Naive B cell (primary cell): ENCODE results near the gene ALKBH5. TPM values are rescaled to one million over a fixed set of nuclear protein-coding genes. Genes with fewer than 3 reads are reported as not detected.
"Not testable (repeated sequence)": the region's sequence is repeated elsewhere in the genome, so short reads cannot be mapped to it uniquely, and the experiment has no call there.

ENCODE experiments used
- ATAC-seq, 2 donors: fragments of 150-1000 bp; cut with Tn5 transposase; 2 replicates each; pipeline ENCODE4 v1.10.0; 2021; ENCODE audit warnings: low read depth in 2 of 2, mild to moderate bottlenecking in 2 of 2, moderate library complexity in 2 of 2
- DNase-seq: peaks from one replicate; pipeline ENCODE4 v3.0.0; 2022
- H3K27ac Mint-ChIP-seq, 6 donors: one replicate each; pipeline ENCODE4 v1.8.0; 2020 to 2022; ENCODE audit warnings: mild to moderate bottlenecking in 6 of 6, mixed read lengths in 6 of 6, moderate library complexity in 5 of 6, inconsistent platforms in 2 of 6
- H3K27me3 Mint-ChIP-seq, 3 donors: one replicate each; pipeline ENCODE4 v1.8.0; 2021 to 2022; ENCODE audit warnings: mixed read lengths in 3 of 3, mild to moderate bottlenecking in 1 of 3
- H3K36me3 Mint-ChIP-seq, 2 donors: one replicate each; pipeline ENCODE4 v1.8.0; 2020 to 2022; ENCODE audit warnings: mixed read lengths in 2 of 2, inconsistent platforms in 1 of 2, mild to moderate bottlenecking in 1 of 2
- H3K4me1 Mint-ChIP-seq, 3 donors: one replicate each; pipeline ENCODE4 v1.8.0; 2020 to 2022; ENCODE audit warnings: mixed read lengths in 3 of 3, inconsistent platforms in 1 of 3, mild to moderate bottlenecking in 1 of 3, moderate library complexity in 1 of 3
- H3K4me3 Mint-ChIP-seq, 8 donors: one replicate each; pipeline ENCODE4 v1.8.0; 2020 to 2022; ENCODE audit warnings: mild to moderate bottlenecking in 8 of 8, mixed read lengths in 8 of 8, moderate library complexity in 8 of 8, inconsistent platforms in 2 of 8
- H3K9me3 Mint-ChIP-seq, 7 donors: one replicate each; pipeline ENCODE4 v1.8.0; 2020 to 2022; ENCODE audit warnings: mixed read lengths in 7 of 7, mild to moderate bottlenecking in 5 of 7, inconsistent platforms in 2 of 7, moderate library complexity in 1 of 7
- polyA plus RNA-seq, 6 donors: library from polyadenylated mRNA; unstranded; fragments of 300-500 nt; fragmentation: Illumina TruSeq; gene quantifications; one replicate each; pipeline ENCODE4 v1.2.3, GENCODE V29; 2021; ENCODE audit warnings: low read depth in 6 of 6

ALKBH5 gene
- polyA plus RNA-seq, 6 donors from 2014 or later: 124 to 169 (median 146) TPM

- Mint-ChIP-seq H3K27ac (peak overlapping the region in 2 of 6 donors; percentile 54 to 79), H3K36me3 (peaks cover 12 to 13% of the 10 kb centered on the region in 2 donors), H3K4me3 (no peak overlapping the region), H3K27me3 (no peaks in the 10 kb centered on the region), H3K9me3 (no peaks in the 10 kb centered on the region), H3K4me1 (peaks cover 45 to 64% (median 63%) of the 10 kb centered on the region in 3 donors)
- ATAC-seq (no peak), DNase-seq (no peak)
Measured at GRCh38 chr17:18194394-18194793, 10.8 kb downstream of the ALKBH5 start.

- H3K9me3 Mint-ChIP-seq: no peaks in the 10 kb centered on the region
- no peaks in the 10 kb centered on the region for H3K27me3 Mint-ChIP-seq
- no peak overlapping the region for H3K4me3 Mint-ChIP-seq
- peak overlapping the region in 1 of 6 donors; percentile 54 for H3K27ac Mint-ChIP-seq
- DNase-seq (no peak), ATAC-seq (no peak)
- peaks cover 12 to 13% of the 10 kb centered on the region in 2 donors for H3K36me3 Mint-ChIP-seq
- peaks cover 44 to 60% (median 59%) of the 10 kb centered on the region in 3 donors for H3K4me1 Mint-ChIP-seq
Measured at GRCh38 chr17:18194804-18195203, 11.2 kb downstream of the ALKBH5 start.

- Mint-ChIP-seq H3K4me3 (no peak overlapping the region), H3K27me3 (no peaks in the 10 kb centered on the region), H3K9me3 (no peaks in the 10 kb centered on the region), H3K36me3 (peaks cover 12 to 13% of the 10 kb centered on the region in 2 donors), H3K27ac (no peak overlapping the region), H3K4me1 (peaks cover 45 to 55% (median 55%) of the 10 kb centered on the region in 3 donors)
- DNase-seq: no peak
- ATAC-seq: no peak
Measured at GRCh38 chr17:18195246-18195645, 11.6 kb downstream of the ALKBH5 start.

- peaks cover 12 to 13% of the 10 kb centered on the region in 2 donors for H3K36me3 Mint-ChIP-seq
- ATAC-seq (no peak), DNase-seq (no peak)
- no peaks in the 10 kb centered on the region for H3K27me3 Mint-ChIP-seq
- H3K4me1 Mint-ChIP-seq: peaks cover 34 to 55% (median 49%) of the 10 kb centered on the region in 3 donors
- peak overlapping the region in 2 of 6 donors; percentile 5 to 66 for H3K27ac Mint-ChIP-seq
- H3K9me3 Mint-ChIP-seq: no peaks in the 10 kb centered on the region
- H3K4me3 Mint-ChIP-seq: no peak overlapping the region
Measured at GRCh38 chr17:18197535-18198194, 14.0 kb downstream of the ALKBH5 start.

- no peak for DNase-seq
- H3K36me3 Mint-ChIP-seq: peaks cover 12 to 13% of the 10 kb centered on the region in 2 donors
Measured at GRCh38 chr17:18198530-18198929, 14.9 kb downstream of the ALKBH5 start.

GRCh38 chr17:18201108-18201507 lies 17.5 kb downstream of the ALKBH5 start:
- no peak for DNase-seq
- Mint-ChIP-seq H3K36me3 (peaks cover 4 to 12% of the 10 kb centered on the region in 2 donors), H3K9me3 (no peaks in the 10 kb centered on the region), H3K27me3 (no peaks in the 10 kb centered on the region), H3K4me3 (no peak overlapping the region), H3K4me1 (peaks cover 23 to 35% (median 32%) of the 10 kb centered on the region in 3 donors), H3K27ac (no peak overlapping the region)
- no peak for ATAC-seq

More at GRCh38 chr17:18198530-18198929, 14.9 kb downstream of the ALKBH5 start:
- H3K4me1 Mint-ChIP-seq: peaks cover 33 to 52% (median 51%) of the 10 kb centered on the region in 3 donors
- ATAC-seq: no peak
- no peak overlapping the region for H3K4me3 Mint-ChIP-seq
- no peaks in the 10 kb centered on the region for H3K27me3 Mint-ChIP-seq
- peak overlapping the region in 1 of 6 donors; percentile 66 for H3K27ac Mint-ChIP-seq
- no peaks in the 10 kb centered on the region for H3K9me3 Mint-ChIP-seq

GRCh38 chr17:18203308-18203707 lies 19.7 kb downstream of the ALKBH5 start:
- H3K36me3 Mint-ChIP-seq: peaks cover 2 to 17% of the 10 kb centered on the region in 2 donors
- ATAC-seq (no peak), DNase-seq (no peak)
- peak overlapping the region in 1 of 6 donors; percentile 38 for H3K27ac Mint-ChIP-seq
- peaks cover 16 to 28% (median 26%) of the 10 kb centered on the region in 3 donors for H3K4me1 Mint-ChIP-seq
- H3K4me3 Mint-ChIP-seq: no peak overlapping the region
- H3K9me3 Mint-ChIP-seq: no peaks in the 10 kb centered on the region
- no peaks in the 10 kb centered on the region for H3K27me3 Mint-ChIP-seq

- peak overlapping the region in 2 of 6 donors; percentile 47 to 80 for H3K27ac Mint-ChIP-seq
- no peaks in the 10 kb centered on the region for H3K9me3 Mint-ChIP-seq
- H3K4me3 Mint-ChIP-seq: peak overlapping the region in 1 of 8 donors; percentile 53
- DNase-seq: no peak
- peaks cover 12 to 24% of the 10 kb centered on the region in 2 donors for H3K36me3 Mint-ChIP-seq
- H3K27me3 Mint-ChIP-seq: no peaks in the 10 kb centered on the region
- ATAC-seq: no peak
- H3K4me1 Mint-ChIP-seq: peaks cover 5 to 18% (median 16%) of the 10 kb centered on the region in 3 donors
Measured at GRCh38 chr17:18205861-18206260, 22.2 kb downstream of the ALKBH5 start.

GRCh38 chr17:18206962-18207361 lies 23.3 kb downstream of the ALKBH5 start:
- H3K36me3 Mint-ChIP-seq: peaks cover 12 to 24% of the 10 kb centered on the region in 2 donors
- H3K27ac Mint-ChIP-seq: peak overlapping the region in 1 of 6 donors; percentile 66
- H3K4me1 Mint-ChIP-seq: peaks cover 5 to 10% (median 5%) of the 10 kb centered on the region in 3 donors
- no peaks in the 10 kb centered on the region for H3K9me3 Mint-ChIP-seq
- H3K4me3 Mint-ChIP-seq: no peak overlapping the region
- no peaks in the 10 kb centered on the region for H3K27me3 Mint-ChIP-seq
- no peak for ATAC-seq
- no peak for DNase-seq

GRCh38 chr17:18208092-18208491 lies 24.5 kb downstream of the ALKBH5 start:
- Mint-ChIP-seq H3K4me1 (peaks cover 0 to 6% (median 5%) of the 10 kb centered on the region in 3 donors), H3K27ac (peak overlapping the region in 2 of 6 donors; percentile 38 to 73), H3K36me3 (peaks cover 12 to 24% of the 10 kb centered on the region in 2 donors), H3K4me3 (no peak overlapping the region), H3K9me3 (no peaks in the 10 kb centered on the region), H3K27me3 (no peaks in the 10 kb centered on the region)
- no peak for ATAC-seq
- no peak for DNase-seq

- H3K27ac Mint-ChIP-seq: peak overlapping the region in 2 of 6 donors; percentile 15 to 20
- no peaks in the 10 kb centered on the region for H3K9me3 Mint-ChIP-seq
- peaks cover 6 to 8% of the 10 kb centered on the region in 2 donors for H3K36me3 Mint-ChIP-seq
- no peak for DNase-seq
- H3K4me3 Mint-ChIP-seq: no peak overlapping the region
- H3K4me1 Mint-ChIP-seq: peaks cover 6 to 14% (median 8%) of the 10 kb centered on the region in 3 donors
- ATAC-seq: no peak
- H3K27me3 Mint-ChIP-seq: no peaks in the 10 kb centered on the region
Measured at GRCh38 chr17:18213666-18214270, 30.1 kb downstream of the ALKBH5 start.

GRCh38 chr17:18216906-18217305 lies 33.3 kb downstream of the ALKBH5 start:
- not testable (repeated sequence) for ATAC-seq, H3K27ac Mint-ChIP-seq, H3K27me3 Mint-ChIP-seq, H3K9me3 Mint-ChIP-seq, H3K4me3 Mint-ChIP-seq, DNase-seq, H3K36me3 Mint-ChIP-seq
- H3K4me1 Mint-ChIP-seq: peaks cover 6 to 14% (median 8%) of the 10 kb centered on the region in 3 donors

GRCh38 chr17:18217412-18218015 lies 33.9 kb downstream of the ALKBH5 start:
- ATAC-seq (peak; percentile 84 to 95), DNase-seq (peak; percentile 58)
- peaks cover 6 to 14% (median 8%) of the 10 kb centered on the region in 3 donors for H3K4me1 Mint-ChIP-seq
- peak overlapping the region in 1 of 6 donors; percentile 47 for H3K27ac Mint-ChIP-seq
- no peaks in the 10 kb centered on the region for H3K27me3 Mint-ChIP-seq
- no peaks in the 10 kb centered on the region for H3K9me3 Mint-ChIP-seq
- H3K4me3 Mint-ChIP-seq: no peak overlapping the region
- H3K36me3 Mint-ChIP-seq: no peaks in the 10 kb centered on the region
